Ishikawa (cell line): ENCODE data around the gene MARCHF3.

Experiments used
- CEBPB ChIP-seq: IDR thresholded peaks from 2 replicates; pipeline ENCODE4 v1.6.1; 2012
- EP300 ChIP-seq: IDR thresholded peaks from 2 replicates; pipeline ENCODE4 v1.6.1; 2012; ENCODE audit warnings: borderline replicate concordance
- RAD21 ChIP-seq: IDR thresholded peaks from 2 replicates; pipeline ENCODE4 v1.6.1; 2012; ENCODE audit warnings: low read depth
- REST ChIP-seq: IDR thresholded peaks from 2 replicates; pipeline ENCODE4 v1.6.1; 2012; ENCODE audit warnings: low read depth, mild to moderate bottlenecking
- TAF1 ChIP-seq: IDR thresholded peaks from 2 replicates; pipeline ENCODE4 v1.6.1; 2012; ENCODE audit warnings: low read depth, mild to moderate bottlenecking
- TCF12 ChIP-seq: IDR thresholded peaks from 2 replicates; pipeline ENCODE4 v1.6.1; 2012; ENCODE audit warnings: low read depth
- YY1 ChIP-seq: IDR thresholded peaks from 2 replicates; pipeline ENCODE4 v1.6.1; 2012; ENCODE audit warnings: low read depth
- ZBTB7A ChIP-seq: IDR thresholded peaks from 2 replicates; pipeline ENCODE4 v1.6.1; 2012; ENCODE audit warnings: low read depth
- TF ChIP-seq, protein P1 (sequence below): IDR thresholded peaks from 2 replicates; pipeline ENCODE4 v1.6.1; 2012

DNA sequence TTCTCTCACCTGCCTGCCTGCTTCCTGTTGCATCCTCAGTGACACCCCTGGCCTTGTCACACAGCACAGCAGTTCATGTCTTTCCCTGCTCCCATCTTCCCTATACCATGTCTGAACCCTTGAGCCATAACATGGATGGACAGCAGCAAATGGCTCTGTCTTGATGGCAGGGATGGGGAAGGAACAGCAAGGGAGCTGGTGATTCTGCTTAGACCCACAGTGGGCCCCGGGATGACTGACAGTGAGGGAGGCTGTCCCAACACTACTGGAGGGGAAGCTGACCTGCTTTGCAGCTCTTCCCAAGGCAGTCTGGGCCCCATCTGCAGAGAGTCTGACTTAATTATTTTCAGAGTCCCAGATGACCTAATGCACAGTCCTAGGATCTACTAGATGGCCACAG lies 48.2 kb downstream of the MARCHF3 start:
- TF ChIP-seq, protein P1, sequence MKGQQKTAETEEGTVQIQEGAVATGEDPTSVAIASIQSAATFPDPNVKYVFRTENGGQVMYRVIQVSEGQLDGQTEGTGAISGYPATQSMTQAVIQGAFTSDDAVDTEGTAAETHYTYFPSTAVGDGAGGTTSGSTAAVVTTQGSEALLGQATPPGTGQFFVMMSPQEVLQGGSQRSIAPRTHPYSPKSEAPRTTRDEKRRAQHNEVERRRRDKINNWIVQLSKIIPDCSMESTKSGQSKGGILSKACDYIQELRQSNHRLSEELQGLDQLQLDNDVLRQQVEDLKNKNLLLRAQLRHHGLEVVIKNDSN: no peak
- no peak for TF ChIP-seq REST
- no peak for TF ChIP-seq ZBTB7A
- TF ChIP-seq YY1: no peak
- no peak for TF ChIP-seq TAF1
- TF ChIP-seq CEBPB: no peak
- no peak for TF ChIP-seq EP300
- no peak for TF ChIP-seq TCF12
- TF ChIP-seq RAD21: no peak
